Measurements from ENCODE around the gene VSIR.

The VSIR gene

GRCh38 chr10:71802715-71803488 lies 29.6 kb upstream of the VSIR start:
- no peak for TF ChIP-seq CTCF (IDR thresholded peaks at IDR 0.05)

GRCh38 chr10:71802235-71802634 lies 28.9 kb upstream of the VSIR start:
- no peak for TF ChIP-seq CTCF (IDR thresholded peaks at IDR 0.05)

GRCh38 chr10:71801361-71801760 lies 28.0 kb upstream of the VSIR start:
- TF ChIP-seq CTCF (IDR thresholded peaks at IDR 0.05), result no peak

- TF ChIP-seq CTCF (IDR thresholded peaks at IDR 0.05), result no peak
Measured at GRCh38 chr10:71799608-71800453, 26.5 kb upstream of the VSIR start.

GRCh38 chr10:71799112-71799511 lies 25.8 kb upstream of the VSIR start:
- no peak for TF ChIP-seq CTCF (IDR thresholded peaks at IDR 0.05)

GRCh38 chr10:71798308-71798624 lies 24.9 kb upstream of the VSIR start:
- no peak for TF ChIP-seq CTCF (IDR thresholded peaks at IDR 0.05)

GRCh38 chr10:71797533-71798307 lies 24.4 kb upstream of the VSIR start:
- TF ChIP-seq CTCF (IDR thresholded peaks at IDR 0.05), result no peak
